Keratinocyte (primary cell): ENCODE results near the gene EVI5L.

ENCODE experiments used
- EZH2 ChIP-seq: IDR thresholded peaks from one replicate; pipeline ENCODE4 v1.6.1; 2012; ENCODE audit warnings: inconsistent platforms, mild to moderate bottlenecking, low read length, moderate library complexity
- TF ChIP-seq, protein P1 (sequence below), 3 experiments: IDR thresholded peaks in 1 of 3; conservative IDR thresholded peaks in 1 of 3; optimal IDR thresholded peaks in 1 of 3; 2 replicates in 2 of 3; 3 replicates in 1 of 3; pipeline versions ENCODE3 to v1.5.1; 2011; ENCODE audit warnings: low read length in 3 of 3, mild to moderate bottlenecking in 3 of 3, moderate library complexity in 2 of 3, control low read depth in 1 of 3, inconsistent platforms in 1 of 3; ENCODE audit not compliant: insufficient read depth in 2 of 3; ENCODE audit errors: extremely low read depth in 1 of 3

GRCh38 chr19:7839476-7839875, 9.5 kb downstream of the EVI5L start:
- TF ChIP-seq, protein P1, sequence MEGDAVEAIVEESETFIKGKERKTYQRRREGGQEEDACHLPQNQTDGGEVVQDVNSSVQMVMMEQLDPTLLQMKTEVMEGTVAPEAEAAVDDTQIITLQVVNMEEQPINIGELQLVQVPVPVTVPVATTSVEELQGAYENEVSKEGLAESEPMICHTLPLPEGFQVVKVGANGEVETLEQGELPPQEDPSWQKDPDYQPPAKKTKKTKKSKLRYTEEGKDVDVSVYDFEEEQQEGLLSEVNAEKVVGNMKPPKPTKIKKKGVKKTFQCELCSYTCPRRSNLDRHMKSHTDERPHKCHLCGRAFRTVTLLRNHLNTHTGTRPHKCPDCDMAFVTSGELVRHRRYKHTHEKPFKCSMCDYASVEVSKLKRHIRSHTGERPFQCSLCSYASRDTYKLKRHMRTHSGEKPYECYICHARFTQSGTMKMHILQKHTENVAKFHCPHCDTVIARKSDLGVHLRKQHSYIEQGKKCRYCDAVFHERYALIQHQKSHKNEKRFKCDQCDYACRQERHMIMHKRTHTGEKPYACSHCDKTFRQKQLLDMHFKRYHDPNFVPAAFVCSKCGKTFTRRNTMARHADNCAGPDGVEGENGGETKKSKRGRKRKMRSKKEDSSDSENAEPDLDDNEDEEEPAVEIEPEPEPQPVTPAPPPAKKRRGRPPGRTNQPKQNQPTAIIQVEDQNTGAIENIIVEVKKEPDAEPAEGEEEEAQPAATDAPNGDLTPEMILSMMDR (optimal IDR thresholded peaks at IDR 0.05 in 1 of 3, IDR thresholded peaks at IDR 0.05 in 1 of 3, conservative IDR thresholded peaks at IDR 0.05 in 1 of 3; ENCODE audit: extremely low read depth in 1 of 3, insufficient read depth in 2 of 3, low read length in 3 of 3) = no peak
- no peak for TF ChIP-seq EZH2
